ENCODE measurements around the gene CTNNA3.
"Not testable (repeated sequence)": the region's sequence is repeated elsewhere in the genome, so short reads cannot be mapped to it uniquely, and the experiment has no call there.

Gene CTNNA3

DNA sequence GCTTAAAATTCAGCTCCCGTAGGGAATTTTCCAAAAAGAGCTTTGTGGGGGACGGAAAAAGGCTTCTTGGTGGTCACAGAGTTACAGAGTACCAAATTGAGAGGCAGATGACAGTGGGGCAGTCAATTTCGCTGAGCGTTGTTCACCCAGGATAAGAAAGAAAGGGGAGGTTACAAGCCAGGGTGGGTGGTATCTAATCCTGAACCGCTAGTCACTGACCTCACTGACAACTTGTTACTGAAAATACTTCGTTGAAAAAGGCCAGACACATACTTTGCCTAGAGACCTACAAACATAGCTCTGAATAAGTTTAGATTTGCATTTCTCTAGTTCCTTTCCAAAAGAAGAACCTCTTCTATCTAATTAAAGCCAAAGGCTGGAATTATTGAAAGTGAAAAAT, at the start of gene CTNNA3:
Gene CTNNA3, minus strand, starts transcription at position 167 of the 400 bp plus-strand sequence.
- DNase-seq (ENCODE audit: low read depth in 2 of 2) = no peak

GRCh38 chr10:67735430-67735829, 39.4 kb upstream of the CTNNA3 start:
- no peak for DNase-seq (ENCODE audit: low read depth in 2 of 2)

DNA sequence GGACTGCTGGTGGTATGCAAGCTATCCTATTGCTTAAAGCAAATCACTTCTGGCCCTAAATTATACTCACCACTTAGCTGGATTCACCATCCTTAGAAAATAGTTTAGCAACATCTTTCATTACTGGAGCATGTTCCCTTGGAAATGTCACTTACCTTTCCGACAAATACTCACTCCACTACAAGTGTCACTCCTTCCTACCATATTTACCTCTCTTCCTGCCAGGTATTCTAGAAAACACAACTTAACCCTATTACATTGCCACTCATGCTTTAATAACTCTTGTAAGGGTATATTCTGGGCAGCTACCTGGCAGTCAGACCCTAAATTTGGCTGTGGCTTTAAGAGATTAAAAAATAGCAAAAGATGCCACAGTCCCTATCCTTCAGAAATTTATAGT, 37.5 kb upstream of the CTNNA3 start:
- no peak for DNase-seq (ENCODE audit: low read depth in 2 of 2)

DNA sequence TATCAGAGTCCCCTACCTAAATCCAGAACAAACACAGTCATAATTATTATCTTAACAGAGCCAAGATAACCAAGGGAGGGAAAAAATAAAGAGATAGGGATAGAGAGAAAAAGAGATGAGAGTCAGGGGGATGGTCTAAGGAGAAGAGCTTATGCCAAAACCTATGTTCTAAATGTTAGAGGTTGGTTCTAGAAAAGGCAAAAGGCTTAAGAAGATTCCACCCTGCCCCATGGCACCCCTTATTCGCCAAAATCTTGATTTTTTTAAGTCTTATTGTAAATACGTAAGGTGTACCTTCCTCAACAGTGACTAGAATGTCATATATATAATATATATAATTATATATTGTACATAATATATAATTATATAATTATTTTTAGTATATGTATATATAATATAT, 29.6 kb upstream of the CTNNA3 start:
- DNase-seq (ENCODE audit: low read depth in 2 of 2) = no peak

GRCh38 chr10:67723601-67724000, 27.6 kb upstream of the CTNNA3 start:
- DNase-seq (ENCODE audit: low read depth in 2 of 2) = no peak

DNA sequence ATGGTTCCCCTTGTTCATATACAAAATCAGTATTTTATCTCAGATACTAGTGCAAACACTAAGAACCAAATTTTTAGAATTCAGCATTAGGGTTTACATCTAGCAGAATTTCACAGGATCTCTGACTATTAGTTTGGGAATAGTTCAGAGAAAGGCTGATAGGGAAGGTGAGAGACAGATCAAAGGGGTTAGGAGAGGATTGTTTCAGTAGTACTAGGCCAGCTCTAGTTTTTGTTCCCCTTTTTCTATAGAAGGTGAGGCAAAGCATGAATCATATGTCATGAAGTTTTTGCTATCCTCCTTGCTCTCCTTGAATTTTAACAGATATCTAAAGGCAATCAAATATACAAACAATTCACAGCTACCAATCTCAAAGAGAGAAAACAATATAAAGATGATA, 26.1 kb upstream of the CTNNA3 start:
- no peak for DNase-seq (ENCODE audit: low read depth in 2 of 2)

- not testable (repeated sequence) for DNase-seq (ENCODE audit: low read depth in 2 of 2)
Measured at GRCh38 chr10:67716455-67716854, 20.5 kb upstream of the CTNNA3 start.

DNA sequence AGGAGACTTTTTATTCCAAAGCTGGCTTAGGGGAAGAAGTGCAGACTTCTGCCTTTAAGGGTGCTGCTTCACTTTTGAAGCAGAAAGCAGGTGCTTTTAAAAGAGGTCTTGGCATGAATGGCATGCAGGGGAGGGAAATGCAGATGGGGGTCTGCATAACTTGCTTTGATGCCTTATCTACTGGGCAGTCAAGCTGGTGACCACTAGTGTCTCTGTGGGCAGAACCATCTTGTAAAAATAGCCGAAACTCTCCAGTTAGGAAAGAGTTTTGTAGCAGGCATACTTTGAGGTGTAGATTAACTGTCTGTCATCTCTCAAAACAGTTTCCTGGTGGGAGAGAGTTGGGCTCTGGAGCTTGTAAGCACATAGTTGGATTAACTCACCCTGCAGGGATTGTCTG, 9.9 kb upstream of the CTNNA3 start:
- no peak for DNase-seq (ENCODE audit: low read depth in 2 of 2)

GRCh38 chr10:67699613-67700270, 3.7 kb upstream of the CTNNA3 start:
- DNase-seq (ENCODE audit: low read depth in 2 of 2) = not testable (repeated sequence)

DNA sequence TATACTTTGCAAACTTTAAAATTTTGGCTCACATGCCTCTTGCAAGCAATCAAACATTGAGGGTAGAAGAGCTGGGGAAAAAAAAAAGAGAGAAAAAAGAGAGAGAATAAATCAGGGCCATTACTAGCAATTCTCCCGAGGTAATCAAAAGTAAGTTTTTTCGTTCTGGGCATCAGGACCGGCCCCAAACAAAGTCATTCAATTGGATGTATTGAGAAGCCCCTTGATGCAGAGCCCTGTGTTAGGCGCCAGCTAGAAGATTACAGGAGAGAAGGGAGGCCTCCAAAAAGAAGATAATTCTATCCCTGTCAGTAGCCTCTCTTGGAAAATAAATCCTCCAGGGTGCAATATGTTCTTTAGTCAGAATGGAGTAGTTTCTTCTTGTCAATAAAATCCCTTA, 2.2 kb upstream of the CTNNA3 start:
- no peak for DNase-seq (ENCODE audit: low read depth in 2 of 2)

- peak; percentile 9 to 10 for DNase-seq (ENCODE audit: low read depth in 2 of 2)
Measured at GRCh38 chr10:67697724-67698131, 1.7 kb upstream of the CTNNA3 start.

DNA sequence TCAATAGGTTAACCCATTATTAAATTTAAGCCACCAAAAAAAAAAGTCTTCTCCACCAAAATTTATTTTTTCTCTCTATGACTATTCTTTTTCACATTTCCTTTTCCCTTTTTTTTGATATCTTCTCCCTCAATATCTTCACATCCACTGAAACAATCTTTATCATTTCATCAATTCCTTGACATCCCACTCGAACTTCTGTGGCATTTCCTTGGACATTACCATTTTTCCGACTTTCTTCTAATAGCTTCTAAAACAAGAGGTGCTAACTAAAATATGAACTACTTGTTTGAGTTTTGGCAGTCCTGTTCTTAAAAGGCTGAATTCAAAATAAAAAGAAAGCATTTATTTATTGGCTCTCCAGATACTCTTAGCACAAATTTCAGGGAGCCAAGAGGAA, 684 bp upstream of the CTNNA3 start:
- no peak for DNase-seq (ENCODE audit: low read depth in 2 of 2)

GRCh38 chr10:67695555-67695954, 440 bp downstream of the CTNNA3 start:
- no peak for DNase-seq (ENCODE audit: low read depth in 2 of 2)

- not testable (repeated sequence) for DNase-seq (ENCODE audit: low read depth in 2 of 2)
Measured at GRCh38 chr10:67691861-67692260, 4.1 kb downstream of the CTNNA3 start.

- DNase-seq (ENCODE audit: low read depth in 2 of 2) = not testable (repeated sequence)
Measured at GRCh38 chr10:67690540-67690939, 5.5 kb downstream of the CTNNA3 start.

- not testable (repeated sequence) for DNase-seq (ENCODE audit: low read depth in 2 of 2)
Measured at GRCh38 chr10:67684140-67684539, 11.9 kb downstream of the CTNNA3 start.

DNA sequence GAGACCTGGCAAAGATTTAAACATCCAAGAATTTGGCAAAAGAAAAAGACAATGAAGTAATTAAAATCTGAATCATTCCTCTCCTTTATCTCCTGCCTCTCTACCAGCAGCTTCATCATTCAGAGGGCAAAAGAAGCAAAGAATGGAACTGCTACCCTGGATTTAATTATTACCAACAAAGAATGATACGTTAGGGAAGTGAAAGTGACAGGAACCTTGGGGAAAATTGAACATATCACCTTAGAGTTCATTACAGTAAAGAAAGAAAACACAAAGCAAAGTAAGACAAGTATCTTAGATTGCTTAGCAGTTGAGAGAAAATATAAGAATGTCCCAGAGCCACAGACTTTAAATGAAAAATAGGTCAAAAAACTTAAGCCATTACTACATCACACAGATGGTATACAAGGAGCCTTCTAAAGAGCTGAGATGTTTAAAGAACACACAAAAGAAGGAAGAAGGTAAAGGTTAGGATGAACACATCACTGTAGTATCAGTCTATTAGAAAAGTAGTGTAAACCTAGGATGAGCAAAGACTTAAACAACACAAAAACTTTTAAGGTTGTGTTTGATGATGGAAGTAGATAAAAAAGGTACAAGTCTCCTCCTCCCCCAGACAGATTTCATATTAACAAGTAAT, 17.5 kb downstream of the CTNNA3 start:
- no peak for DNase-seq (ENCODE audit: low read depth in 2 of 2)

DNA sequence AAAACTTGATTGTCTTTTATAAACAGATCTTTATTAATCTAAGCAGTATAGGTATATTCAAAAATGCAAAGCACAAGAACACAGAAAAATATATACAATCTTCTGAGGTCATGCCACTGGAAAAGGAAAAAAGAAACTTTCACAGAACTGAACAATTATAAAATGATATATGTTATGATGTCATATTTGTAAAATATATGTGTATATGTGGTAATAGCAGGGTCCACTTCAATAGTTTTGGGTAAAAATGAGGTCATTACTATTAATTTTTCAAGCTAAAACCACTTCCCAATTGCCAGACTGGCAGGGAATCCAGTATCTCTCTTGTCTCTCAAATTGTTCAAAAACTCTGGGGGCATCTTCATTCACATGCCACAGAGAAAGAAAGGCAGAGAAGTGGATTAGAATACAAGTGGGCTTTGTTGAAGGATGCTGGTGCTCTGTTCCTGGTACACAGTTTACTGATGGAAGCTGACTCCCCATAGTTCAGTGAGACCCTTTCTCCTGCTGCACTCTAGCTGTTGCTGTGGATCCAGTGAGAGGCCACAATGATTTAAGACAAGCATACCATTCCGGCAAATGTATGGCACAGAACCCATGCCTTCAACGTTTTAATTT, 19.7 kb downstream of the CTNNA3 start:
- no peak for DNase-seq (ENCODE audit: low read depth in 2 of 2)

DNA sequence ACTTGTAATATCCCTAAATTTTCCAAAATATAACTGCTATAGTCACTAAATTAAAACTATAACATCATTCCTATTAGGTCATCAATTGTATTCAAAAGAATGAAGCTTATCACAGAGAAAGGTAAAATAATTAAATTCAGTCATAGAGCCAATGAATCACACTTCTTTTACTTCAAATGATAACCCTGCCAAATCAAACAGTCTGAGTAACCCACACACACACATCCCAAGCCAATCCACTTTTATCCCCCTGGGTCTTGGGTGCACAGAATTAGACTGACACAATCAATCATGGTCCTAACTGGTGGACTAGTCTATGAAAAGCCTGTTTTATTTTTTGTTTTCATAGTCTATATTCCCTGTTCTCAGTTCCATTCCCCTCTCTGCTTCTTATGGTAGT, 25.6 kb downstream of the CTNNA3 start:
- DNase-seq (ENCODE audit: low read depth in 2 of 2) = no peak

DNA sequence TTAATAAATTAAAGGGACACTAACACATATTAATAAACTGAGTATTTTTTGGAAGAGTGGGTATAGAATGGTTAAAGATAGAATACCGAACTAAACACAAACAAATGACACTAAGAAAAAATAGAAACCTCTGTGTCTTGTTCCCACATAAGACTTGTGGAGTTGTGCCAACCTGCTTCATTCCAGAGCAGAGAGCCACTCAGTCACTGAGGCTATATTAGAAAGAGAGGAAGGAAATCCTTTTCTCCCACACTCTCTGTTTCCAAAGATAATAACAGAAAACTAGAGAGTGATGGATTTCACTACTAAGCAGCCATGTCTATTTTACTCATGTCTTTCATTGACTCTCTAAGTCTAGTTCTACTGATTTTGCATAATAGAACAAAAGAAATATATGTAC, 26.0 kb downstream of the CTNNA3 start:
- DNase-seq (ENCODE audit: low read depth in 2 of 2) = no peak

DNA sequence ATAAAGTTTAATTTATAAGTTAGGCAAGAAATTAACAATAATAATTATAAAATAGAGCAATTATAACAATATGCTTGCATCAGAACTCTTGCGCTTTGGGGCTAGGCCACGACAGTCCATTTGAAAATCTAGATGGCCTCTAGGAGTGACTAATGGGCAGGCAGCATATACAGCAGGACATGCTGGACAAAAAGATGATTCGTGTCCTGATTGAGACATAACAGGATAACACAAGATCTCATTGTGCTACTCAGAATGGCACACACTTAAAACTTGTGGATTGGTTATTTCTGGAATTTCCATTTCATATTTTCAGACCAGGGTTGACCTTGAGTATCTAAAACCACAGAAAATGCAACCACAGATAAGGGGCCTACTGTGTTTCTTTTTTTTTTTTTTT, 27.5 kb downstream of the CTNNA3 start:
- DNase-seq (ENCODE audit: low read depth in 2 of 2) = no peak

DNA sequence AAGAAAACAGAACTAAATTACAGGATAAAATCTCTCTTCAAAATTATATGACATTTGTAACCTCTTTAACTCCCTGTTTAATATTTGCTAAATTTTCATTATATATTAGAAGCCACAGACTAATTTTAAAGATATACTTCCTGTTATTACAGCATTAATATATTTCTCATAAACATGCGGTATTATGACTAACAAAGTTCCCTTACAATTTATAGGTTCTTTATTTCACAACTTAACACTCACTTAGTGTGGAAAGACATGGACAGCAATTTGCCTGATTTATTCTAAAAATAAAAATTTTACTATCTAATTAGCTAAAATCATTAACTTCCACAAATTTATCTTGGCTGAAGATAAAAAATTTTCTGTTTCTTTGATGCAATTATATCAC, 29.0 kb downstream of the CTNNA3 start:
- no peak for DNase-seq (ENCODE audit: low read depth in 2 of 2)

DNA sequence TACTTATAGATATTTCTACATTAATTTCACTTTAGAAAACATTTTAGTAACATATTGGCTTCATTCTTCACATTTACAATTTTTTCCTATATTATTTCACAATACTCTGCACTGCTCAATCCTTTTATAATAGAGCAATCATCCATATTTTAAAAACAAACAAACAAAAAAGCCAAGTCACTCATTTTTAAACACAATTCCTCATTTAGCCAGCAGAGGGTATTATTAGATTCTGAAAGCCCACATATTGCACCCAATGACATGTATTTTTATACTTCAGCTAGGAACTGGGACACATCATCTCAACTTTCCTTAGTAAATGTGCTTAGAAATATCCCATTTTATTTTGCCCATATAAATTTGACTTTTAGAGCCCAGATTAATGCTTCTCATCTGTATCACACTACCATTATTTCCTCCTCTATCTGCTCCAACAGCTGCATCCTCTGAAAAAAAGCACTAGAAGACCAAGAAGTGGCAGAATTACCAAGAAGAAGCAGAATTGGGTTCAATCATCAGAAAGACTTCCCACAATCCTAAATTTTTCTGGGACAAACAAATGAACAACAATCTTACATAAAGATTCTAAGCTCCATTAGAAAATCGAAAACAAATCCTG, 29.5 kb downstream of the CTNNA3 start:
- peak in 1 of 2 experiments; percentile 1 for DNase-seq (ENCODE audit: low read depth in 2 of 2)

All from fibroblast of skin of left quadriceps (primary cell).